CD1c-positive myeloid dendritic cell (primary cell): ENCODE measurements around the gene LIX1L.
A peak's percentile ranks its signal among the peaks of the same experiment; 100 is the strongest.

Source experiments
- DNase-seq: peaks from one replicate; pipeline ENCODE4 v3.0.0-alpha.2; 2016; ENCODE audit errors: extremely low spot score

Gene LIX1L

GRCh38 chr1:145985502-145986439 lies 28.0 kb upstream of the LIX1L start:
- peak; percentile 75 for DNase-seq

DNA sequence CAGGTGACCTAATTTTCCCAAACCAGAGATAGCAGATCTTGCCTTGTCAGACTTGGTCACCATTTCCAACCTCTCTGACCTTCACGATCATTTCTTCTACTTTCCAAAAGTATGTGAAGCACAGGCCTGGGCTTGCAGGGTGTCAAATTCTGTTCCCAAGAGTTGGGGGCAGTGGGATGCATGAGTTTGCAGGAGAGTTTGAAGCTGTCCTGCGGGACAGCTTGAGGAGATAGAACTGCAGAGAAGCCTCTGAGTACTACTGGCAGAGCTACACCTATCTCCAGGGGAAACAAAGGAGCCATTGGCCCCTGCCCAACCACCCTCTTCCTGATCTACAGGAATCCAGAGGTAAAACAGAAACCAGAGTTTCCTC lies 27.3 kb upstream of the LIX1L start:
- DNase-seq: no peak

GRCh38 chr1:145983960-145984830 lies 26.4 kb upstream of the LIX1L start:
- no peak for DNase-seq

DNA sequence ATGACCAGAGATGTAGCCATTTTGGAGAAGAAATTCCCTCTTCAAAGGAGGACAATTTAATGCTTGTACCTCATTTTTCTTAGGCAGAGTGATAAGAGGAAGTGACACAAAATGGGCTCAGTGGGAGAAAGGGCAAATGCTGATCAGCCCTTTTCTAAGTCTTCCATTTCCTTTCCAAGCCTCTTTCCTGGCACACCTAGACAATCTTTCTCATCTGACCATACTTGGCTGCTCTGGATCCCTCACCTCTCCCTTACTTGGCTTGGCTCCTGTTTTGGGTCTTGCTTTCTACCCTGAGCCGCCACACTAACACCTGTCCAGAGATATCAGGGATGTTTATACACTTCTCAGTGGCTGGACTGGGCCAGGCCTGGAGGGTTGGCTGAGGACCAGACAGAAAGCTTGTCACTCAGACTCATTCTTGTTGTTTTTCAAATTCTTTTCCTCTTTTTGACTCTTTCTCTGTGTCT lies 25.4 kb upstream of the LIX1L start:
- DNase-seq: peak; percentile 68

DNA sequence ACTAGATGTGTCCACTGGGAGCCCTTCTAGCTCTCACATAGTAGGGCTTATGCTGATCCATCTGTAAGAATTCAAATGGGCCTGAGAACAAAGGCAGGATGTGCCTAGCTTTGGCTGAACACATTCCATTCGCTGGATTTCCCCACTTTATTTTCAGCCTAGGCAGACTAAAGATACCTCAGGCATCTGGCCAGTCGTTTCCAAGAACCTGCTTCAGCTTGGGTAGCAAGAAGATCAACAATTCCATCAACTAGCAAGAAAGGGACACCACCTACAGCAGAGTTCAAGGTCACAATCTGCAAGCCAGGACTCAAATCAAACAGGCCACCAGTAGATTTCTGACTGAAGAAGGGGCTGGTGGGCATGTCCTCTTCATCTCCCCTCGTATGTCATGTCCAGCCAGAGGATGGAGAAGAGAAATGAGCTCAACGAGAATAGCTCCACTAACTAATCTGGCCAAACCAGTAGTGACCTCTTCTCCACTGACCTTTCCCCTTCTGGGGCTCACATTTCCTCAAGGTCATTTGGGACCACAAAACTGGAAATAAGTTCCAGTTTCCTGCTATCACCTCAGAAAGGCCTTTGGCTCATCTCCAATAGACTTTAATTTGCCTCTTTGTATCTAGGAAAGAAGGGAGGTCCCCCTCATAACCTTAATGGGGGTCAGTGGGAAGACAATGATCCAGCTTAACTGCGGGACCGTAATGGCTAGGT lies 24.4 kb upstream of the LIX1L start:
- no peak for DNase-seq

DNA sequence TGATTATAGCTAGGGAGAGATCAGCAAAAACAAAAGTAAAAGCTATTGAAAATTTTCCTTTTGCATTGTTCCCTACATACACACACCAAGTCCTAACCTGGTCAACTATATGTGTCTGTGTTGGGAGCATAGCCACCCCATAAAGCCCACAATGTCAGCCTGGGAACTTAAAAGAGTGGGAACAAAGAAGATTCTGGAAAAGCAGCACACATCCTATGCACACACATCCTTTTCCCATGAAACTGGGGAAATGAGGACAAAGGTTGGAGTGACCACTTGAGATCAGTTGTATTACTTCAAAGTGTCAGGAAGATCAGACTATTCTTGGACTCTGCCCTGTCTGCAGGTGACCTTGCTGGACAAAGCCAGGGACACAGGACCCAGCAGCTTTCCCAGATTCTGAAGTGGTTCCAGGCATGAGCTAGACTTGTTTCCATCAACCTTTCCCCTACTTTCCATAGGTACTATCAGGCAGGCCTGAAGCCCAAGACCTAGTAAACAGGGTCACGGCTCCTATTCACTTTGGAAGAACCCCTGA lies 22.7 kb upstream of the LIX1L start:
- DNase-seq: no peak

DNA sequence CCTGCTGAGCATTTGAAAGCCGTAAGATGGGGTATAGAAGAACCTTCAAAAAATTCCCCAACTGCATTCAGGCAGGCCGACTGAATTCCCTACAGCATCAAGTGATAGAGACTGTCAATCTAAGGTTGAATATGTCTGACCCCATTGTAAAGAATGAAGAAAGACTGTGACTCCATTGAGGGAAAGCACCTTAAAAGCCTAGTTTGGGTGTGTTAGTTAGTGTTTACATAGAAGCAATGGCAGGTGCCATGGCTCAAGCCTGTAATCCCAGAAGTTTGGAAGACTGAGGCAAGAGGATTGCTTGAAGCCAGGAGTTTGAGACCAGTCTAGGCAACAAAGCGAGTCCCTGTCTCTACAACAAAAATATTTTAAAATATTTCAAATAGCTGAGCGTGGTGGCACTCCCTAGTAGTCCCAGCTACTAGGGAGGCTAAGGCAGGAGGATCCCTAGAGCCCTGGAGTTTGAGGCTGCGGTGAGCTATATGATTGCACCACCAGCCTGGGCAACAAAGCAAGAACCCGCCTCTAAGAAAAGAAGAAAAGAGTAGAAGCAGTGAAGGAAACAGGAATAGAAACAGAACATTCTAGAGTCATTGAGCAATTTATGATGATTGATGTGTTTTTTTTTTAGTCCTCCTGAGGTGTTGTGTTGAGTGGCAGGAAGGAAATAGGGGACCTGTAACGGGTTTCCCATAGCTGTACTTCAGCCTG lies 22.1 kb upstream of the LIX1L start:
- peak; percentile 71 for DNase-seq

- peak; percentile 99 for DNase-seq
Observed at GRCh38 chr1:145978854-145979745, 21.3 kb upstream of the LIX1L start.

DNA sequence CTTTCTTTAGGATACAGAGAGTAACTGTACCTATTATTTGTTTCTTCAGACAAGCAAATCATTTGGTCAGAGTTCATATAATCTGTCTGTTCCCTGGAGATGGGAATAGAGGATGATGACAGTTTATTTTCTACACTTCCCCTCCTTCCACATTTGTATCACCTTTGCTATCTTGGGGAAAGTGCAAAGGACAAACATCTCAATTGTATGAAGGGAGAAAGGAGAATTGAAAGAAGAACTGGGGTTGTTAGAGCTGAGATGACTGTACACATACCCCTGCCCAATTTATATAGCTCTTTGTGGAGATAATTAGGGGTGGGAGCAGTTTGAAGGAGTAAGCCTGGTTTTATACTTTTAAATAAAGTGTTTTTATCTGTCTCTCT lies 20.6 kb upstream of the LIX1L start:
- peak; percentile 62 for DNase-seq

DNA sequence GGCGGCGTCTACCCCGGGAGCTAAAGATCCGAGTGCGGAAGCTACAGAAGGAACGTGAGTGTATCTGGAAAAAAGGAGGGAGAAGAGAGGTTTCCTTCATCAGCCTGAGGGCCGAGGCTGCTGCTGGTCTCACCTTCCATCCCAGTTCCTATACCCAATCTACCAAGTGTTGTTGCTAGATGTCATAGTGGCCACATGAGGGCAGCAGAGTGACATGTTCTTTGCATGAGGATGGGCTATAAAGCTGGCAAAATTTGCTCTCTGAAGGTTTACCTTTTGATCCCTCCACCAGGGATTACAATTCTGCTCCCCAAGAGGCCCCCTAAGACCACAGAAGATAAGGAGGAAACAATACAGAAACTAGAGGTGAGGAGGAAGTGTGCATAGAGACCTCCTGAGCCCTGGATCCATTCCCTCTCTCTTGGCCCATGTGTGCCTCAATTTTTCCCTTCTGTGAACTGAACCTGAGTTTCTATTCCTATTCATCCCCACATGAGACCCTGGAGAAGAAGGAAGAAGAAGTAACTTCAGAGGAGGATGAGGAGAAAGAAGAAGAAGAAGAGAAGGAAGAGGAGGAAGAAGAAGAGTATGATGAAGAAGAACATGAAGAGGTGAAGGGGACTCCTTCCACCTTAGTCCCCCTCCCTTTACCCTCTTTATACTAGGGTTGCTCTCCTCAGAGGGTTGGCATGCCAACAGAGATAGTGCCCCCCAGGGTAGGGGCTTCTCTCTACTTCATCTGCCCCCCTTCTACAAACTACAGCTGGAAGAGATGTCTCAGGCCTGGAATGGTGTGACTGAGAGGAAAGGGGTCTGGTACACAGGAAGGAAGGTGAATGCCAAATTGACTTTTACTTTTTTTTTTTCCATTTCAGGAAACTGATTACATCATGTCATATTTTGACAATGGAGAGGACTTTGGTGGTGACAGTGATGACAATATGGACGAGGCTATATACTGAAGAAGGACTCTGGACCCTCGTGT lies 20.0 kb upstream of the LIX1L start:
- peak; percentile 83 for DNase-seq

- no peak for DNase-seq
Observed at GRCh38 chr1:145977016-145977415, 19.2 kb upstream of the LIX1L start.

DNA sequence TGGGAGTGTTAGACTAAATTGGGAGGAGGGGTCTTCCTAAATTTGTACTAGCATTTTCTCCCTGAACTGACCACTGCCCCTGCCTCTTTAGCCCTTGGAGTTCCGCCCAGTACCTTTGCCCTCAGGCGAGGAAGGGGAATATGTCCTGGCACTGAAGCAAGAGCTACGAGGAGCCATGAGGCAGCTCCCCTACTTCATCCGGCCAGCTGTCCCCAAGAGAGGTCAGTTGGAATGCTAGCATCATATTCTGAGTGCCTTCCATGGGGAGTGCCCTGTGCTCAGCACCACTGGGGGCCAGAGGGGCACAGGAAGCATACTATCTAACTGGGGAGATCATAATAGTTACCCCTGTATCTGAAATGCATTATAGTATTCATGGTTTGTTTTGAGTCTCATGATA lies 17.4 kb upstream of the LIX1L start:
- no peak for DNase-seq

- DNase-seq: no peak
Observed at GRCh38 chr1:145974721-145975120, 16.9 kb upstream of the LIX1L start.

DNA sequence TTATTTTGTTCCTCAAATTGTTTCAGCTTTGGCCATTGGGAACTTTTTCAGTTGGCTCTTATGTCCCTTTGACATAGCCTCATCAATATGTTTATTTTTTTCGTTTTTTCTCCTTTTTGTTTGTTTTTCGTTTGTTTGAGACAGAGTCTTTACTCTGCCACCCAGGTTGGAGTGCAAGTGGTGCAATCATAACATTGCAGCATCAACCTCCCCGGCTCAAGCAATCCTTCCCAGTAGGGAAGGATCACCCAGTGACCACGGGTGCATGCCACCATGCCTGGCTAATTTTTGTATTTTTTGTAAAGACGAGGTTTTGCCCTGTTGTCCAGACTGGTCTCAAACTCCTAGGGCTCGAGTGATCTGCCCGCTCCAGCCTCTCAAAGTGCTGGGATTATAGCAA lies 14.8 kb upstream of the LIX1L start:
- no peak for DNase-seq

DNA sequence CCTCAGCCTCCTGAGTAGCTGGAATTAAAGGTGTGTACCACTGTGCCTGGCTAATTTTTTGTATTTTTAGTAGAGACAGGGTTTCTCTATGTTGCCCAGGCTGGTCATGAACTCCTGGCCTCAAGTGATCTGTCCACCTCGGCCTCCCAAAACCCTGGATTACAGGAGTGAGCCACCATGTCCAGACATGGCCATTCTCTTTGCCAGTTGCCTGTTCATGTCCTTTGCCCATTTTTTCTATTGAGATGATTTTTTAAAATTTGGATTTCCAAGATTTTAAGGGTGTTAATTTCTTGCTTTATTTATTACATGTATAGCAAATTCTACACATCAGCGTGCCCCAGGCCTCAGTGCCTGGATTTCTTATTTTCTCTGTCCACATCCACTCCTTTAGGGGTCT lies 9.5 kb upstream of the LIX1L start:
- DNase-seq: no peak

- no peak for DNase-seq
Observed at GRCh38 chr1:145965119-145965744, 7.4 kb upstream of the LIX1L start.

DNA sequence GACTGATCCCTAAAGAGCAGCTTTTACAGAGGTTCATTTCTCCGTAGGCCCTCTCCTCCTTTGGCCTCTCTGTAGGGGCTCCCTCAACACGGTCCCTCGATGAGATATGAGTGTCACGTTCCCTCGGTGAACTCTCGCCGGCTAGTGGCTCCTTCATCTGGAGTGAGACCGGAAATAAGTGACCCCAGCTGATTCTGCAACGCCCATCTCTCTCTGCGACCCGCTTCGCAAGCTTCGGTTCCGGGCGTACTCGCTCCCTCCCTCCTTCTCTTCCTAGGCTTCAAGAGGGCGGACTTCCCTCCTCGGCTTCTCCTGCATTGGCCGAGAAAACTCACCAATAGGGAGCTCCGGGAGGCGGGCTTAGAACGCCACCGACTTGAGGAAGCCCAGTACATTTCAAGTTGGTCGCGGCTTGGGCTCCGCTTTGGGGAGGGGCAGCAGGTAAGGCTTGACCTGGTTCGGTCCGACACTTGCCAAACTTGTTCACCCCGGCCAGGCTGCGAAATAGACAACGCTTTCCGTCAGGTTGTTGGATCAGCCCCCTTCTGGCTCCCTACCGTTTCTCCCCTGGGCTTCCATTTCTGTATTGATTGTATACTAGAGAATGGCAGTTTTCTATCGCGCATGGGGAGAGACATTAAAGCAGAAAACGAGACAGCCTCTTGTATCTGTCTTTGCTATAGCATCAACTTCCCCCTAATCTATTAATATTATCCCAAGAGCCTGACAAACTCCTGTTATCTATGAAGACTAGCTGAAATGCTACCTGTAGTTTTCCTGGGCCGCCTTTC lies 6.7 kb upstream of the LIX1L start, which contains the start of the genes ANKRD34A and POLR3GL:
Gene ANKRD34A (minus strand): TSS at position 248 of the 791 bp plus-strand sequence. CDS start 2,816 bp downstream, outside the sequence.
Gene POLR3GL (plus strand): TSS at position 363 of the 791 bp plus-strand sequence. CDS start 10,176 bp downstream, outside the sequence.
- DNase-seq: peak; percentile 96
